NCI-H226 (cell line): Measurements from ENCODE around the gene PPIP5K2.
"Not testable (repeated sequence)": the region's sequence is repeated elsewhere in the genome, so short reads cannot be mapped to it uniquely, and the experiment has no call there.

Experiments used
- DNase-seq: peaks from one replicate; pipeline ENCODE4 v3.0.0-alpha.2; 2015

Gene PPIP5K2

GRCh38 chr5:103119765-103120606, at the start of gene PPIP5K2, which contains the start of gene GIN1:
TSS of gene PPIP5K2 (plus strand) at chr5:103120301. CDS start at chr5:103129590, 9,289 bp downstream.
TSS of gene GIN1 (minus strand) at chr5:103120138. CDS start at chr5:103108707, 11,431 bp downstream.
- peak; percentile 96 for DNase-seq

- not testable (repeated sequence) for DNase-seq
Observed at GRCh38 chr5:103073500-103073899, 46.6 kb upstream of the PPIP5K2 start.

GRCh38 chr5:103075442-103075841, 44.7 kb upstream of the PPIP5K2 start:
- no peak for DNase-seq

- DNase-seq: no peak
Observed at GRCh38 chr5:103079796-103080195, 40.3 kb upstream of the PPIP5K2 start.

GRCh38 chr5:103086547-103086946, 33.6 kb upstream of the PPIP5K2 start:
- DNase-seq: no peak

GRCh38 chr5:103089272-103089671, 30.8 kb upstream of the PPIP5K2 start:
- no peak for DNase-seq

- no peak for DNase-seq
Observed at GRCh38 chr5:103090791-103091190, 29.3 kb upstream of the PPIP5K2 start.

- DNase-seq: no peak
Observed at GRCh38 chr5:103092676-103093075, 27.4 kb upstream of the PPIP5K2 start.

GRCh38 chr5:103093727-103094126, 26.4 kb upstream of the PPIP5K2 start:
- no peak for DNase-seq

- no peak for DNase-seq
Observed at GRCh38 chr5:103094737-103095136, 25.4 kb upstream of the PPIP5K2 start.

- DNase-seq: no peak
Observed at GRCh38 chr5:103098993-103099392, 21.1 kb upstream of the PPIP5K2 start.

- DNase-seq: no peak
Observed at GRCh38 chr5:103101079-103101750, 18.9 kb upstream of the PPIP5K2 start.

GRCh38 chr5:103102234-103102633, 17.9 kb upstream of the PPIP5K2 start:
- no peak for DNase-seq

GRCh38 chr5:103108086-103108485, 12.0 kb upstream of the PPIP5K2 start:
- no peak for DNase-seq

- DNase-seq: no peak
Observed at GRCh38 chr5:103109277-103109676, 10.8 kb upstream of the PPIP5K2 start.

GRCh38 chr5:103110403-103110802, 9.7 kb upstream of the PPIP5K2 start:
- no peak for DNase-seq

- no peak for DNase-seq
Observed at GRCh38 chr5:103111468-103111867, 8.6 kb upstream of the PPIP5K2 start.

- DNase-seq: no peak
Observed at GRCh38 chr5:103112910-103113309, 7.2 kb upstream of the PPIP5K2 start.

- peak; percentile 56 for DNase-seq
Observed at GRCh38 chr5:103114440-103114839, 5.7 kb upstream of the PPIP5K2 start.

- no peak for DNase-seq
Observed at GRCh38 chr5:103117471-103117991, 2.6 kb upstream of the PPIP5K2 start.

- DNase-seq: no peak
Observed at GRCh38 chr5:103119070-103119764, 884 bp upstream of the PPIP5K2 start.

- DNase-seq: no peak
Observed at GRCh38 chr5:103120607-103121200, 603 bp downstream of the PPIP5K2 start.

GRCh38 chr5:103122242-103122641, 2.1 kb downstream of the PPIP5K2 start:
- DNase-seq: no peak
